ENCODE data around the gene WNT3A. TPM values are rescaled to one million over a fixed set of nuclear protein-coding genes. Genes with fewer than 3 reads are reported as not detected.

WNT3A gene
- total RNA-seq, 1 donor = not detected

GRCh38 chr1:228092342-228093049, 85.7 kb downstream of the WNT3A start:
- TF ChIP-seq CTCF (IDR thresholded peaks at IDR 0.05; ENCODE audit: insufficient read depth, low read depth, low read length) = no peak
- H3K4me3 ChIP-seq (ENCODE audit: low read depth, low read length) = no peak overlapping the region
- DNase-seq (ENCODE audit: low read depth) = no peak

DNA sequence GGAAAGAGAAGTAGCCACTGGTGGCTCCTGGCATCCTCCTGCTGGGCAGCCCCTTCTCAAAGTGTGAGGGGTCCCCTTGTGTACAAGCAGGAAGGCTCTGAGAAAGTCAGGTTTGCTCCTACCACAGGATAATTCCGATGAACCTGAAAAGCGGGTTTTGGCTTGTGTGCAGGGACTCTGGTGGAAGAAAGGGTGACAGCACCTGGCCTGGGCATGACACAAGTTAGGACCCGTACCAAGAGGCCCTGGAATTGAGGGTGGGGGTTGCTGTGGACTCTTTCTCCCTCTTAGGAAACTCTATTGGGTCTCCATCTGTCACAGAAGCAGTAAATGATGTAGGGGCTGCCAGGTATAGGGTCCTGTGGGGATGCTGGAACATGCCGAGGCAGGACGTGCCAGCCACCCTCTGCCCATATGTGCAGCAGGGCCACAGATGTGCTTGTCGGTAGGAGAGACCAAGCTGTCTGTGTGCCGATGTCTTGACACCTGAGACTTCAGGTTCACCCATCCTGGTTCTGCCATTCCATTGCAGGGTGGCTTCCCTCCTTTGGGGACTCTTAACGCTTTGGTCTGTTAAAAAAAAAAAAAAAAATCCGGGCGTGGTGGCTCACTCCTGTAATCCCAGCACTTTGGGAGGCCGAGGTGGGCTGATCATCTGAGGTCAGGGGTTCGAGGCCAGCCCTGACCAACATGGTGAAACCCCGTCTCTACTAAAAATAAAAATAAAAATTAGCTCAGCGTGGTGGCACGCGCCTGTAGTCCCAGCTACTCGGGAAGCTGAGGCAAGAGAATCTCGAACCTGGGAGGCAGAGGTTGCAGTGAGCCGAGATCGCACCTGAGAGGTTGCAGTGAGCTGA, 86.5 kb downstream of the WNT3A start:
- TF ChIP-seq CTCF (IDR thresholded peaks at IDR 0.05; ENCODE audit: insufficient read depth, low read depth, low read length) = no peak
- no peak overlapping the region for H3K4me3 ChIP-seq (ENCODE audit: low read depth, low read length)
- DNase-seq (ENCODE audit: low read depth) = no peak

- H3K4me3 ChIP-seq (ENCODE audit: low read depth, low read length) = no peak overlapping the region
- TF ChIP-seq CTCF (IDR thresholded peaks at IDR 0.05; ENCODE audit: insufficient read depth, low read depth, low read length) = no peak
- no peak for DNase-seq (ENCODE audit: low read depth)
These were observed 87.7 kb downstream of the WNT3A start for GRCh38 chr1:228094432-228095016.

DNA sequence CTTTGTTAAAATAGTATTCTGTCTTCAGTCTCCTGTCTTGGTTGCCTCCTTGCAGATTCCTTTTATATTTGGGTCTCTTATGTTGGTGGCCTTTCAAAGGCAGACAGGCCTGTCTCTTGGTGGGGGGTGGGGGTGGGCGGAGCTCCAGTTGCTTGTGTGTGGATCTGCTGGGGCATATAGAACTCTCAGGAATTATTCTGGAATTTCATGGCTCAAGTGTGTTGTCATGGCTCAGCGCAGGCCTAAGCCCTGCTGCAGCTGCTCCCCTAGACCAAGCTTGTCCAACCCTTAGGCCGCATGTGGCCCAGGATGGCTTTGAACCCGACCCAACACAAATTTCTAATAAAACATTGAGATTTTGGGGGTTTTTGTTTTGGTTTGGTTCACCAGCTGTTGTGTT, 88.4 kb downstream of the WNT3A start:
- no peak overlapping the region for H3K4me3 ChIP-seq (ENCODE audit: low read depth, low read length)
- no peak for TF ChIP-seq CTCF (IDR thresholded peaks at IDR 0.05; ENCODE audit: insufficient read depth, low read depth, low read length)
- no peak for DNase-seq (ENCODE audit: low read depth)

GRCh38 chr1:228095938-228096337, 89.1 kb downstream of the WNT3A start:
- no peak overlapping the region for H3K4me3 ChIP-seq (ENCODE audit: low read depth, low read length)
- DNase-seq (ENCODE audit: low read depth) = no peak
- no peak for TF ChIP-seq CTCF (IDR thresholded peaks at IDR 0.05; ENCODE audit: insufficient read depth, low read depth, low read length)

GRCh38 chr1:228096416-228097332, 89.9 kb downstream of the WNT3A start:
- no peak for DNase-seq (ENCODE audit: low read depth)
- no peak for TF ChIP-seq CTCF (IDR thresholded peaks at IDR 0.05; ENCODE audit: insufficient read depth, low read depth, low read length)
- no peak overlapping the region for H3K4me3 ChIP-seq (ENCODE audit: low read depth, low read length)

All from fibroblast of villous mesenchyme (primary cell).